ENCODE results near the gene ITGA4.

Gene ITGA4

GRCh38 chr2:181517685-181518301 is 60.6 kb downstream of the ITGA4 start:
- DNase-seq, result no peak

- no peak for DNase-seq
Measured at GRCh38 chr2:181520253-181520652, 63.1 kb downstream of the ITGA4 start.

- no peak for DNase-seq
Measured at GRCh38 chr2:181523756-181524155, 66.6 kb downstream of the ITGA4 start.

GRCh38 chr2:181526014-181526413 is 68.8 kb downstream of the ITGA4 start:
- DNase-seq, result no peak

- DNase-seq, result no peak
Measured at GRCh38 chr2:181527058-181527457, 69.9 kb downstream of the ITGA4 start.

GRCh38 chr2:181528441-181528840 is 71.3 kb downstream of the ITGA4 start:
- DNase-seq, result no peak

GRCh38 chr2:181536730-181537129 is 79.5 kb downstream of the ITGA4 start:
- no peak for DNase-seq

- no peak for DNase-seq
Measured at GRCh38 chr2:181540421-181540820, 83.2 kb downstream of the ITGA4 start.

GRCh38 chr2:181542170-181542569 is 85.0 kb downstream of the ITGA4 start:
- no peak for DNase-seq

GRCh38 chr2:181546086-181546485 is 88.9 kb downstream of the ITGA4 start:
- DNase-seq, result no peak

GRCh38 chr2:181552808-181553207 is 95.6 kb downstream of the ITGA4 start:
- DNase-seq, result no peak

- no peak for DNase-seq
Measured at GRCh38 chr2:181553244-181553643, 96.1 kb downstream of the ITGA4 start.

GRCh38 chr2:181554061-181554830 is 97.1 kb downstream of the ITGA4 start:
- DNase-seq, result no peak

GRCh38 chr2:181558371-181558770 is 101.2 kb downstream of the ITGA4 start:
- DNase-seq, result no peak

- no peak for DNase-seq
Measured at GRCh38 chr2:181563101-181563692, 106.0 kb downstream of the ITGA4 start.

GRCh38 chr2:181566334-181567032 is 109.3 kb downstream of the ITGA4 start:
- DNase-seq, result no peak

- no peak for DNase-seq
Measured at GRCh38 chr2:181570059-181570458, 112.9 kb downstream of the ITGA4 start.

- DNase-seq, result no peak
Measured at GRCh38 chr2:181570833-181571661, 113.9 kb downstream of the ITGA4 start.

GRCh38 chr2:181573140-181573736 is 116.1 kb downstream of the ITGA4 start:
- DNase-seq, result peak; percentile 38

- DNase-seq, result no peak
Measured at GRCh38 chr2:181574321-181574720, 117.1 kb downstream of the ITGA4 start.

GRCh38 chr2:181575024-181575649 is 118.0 kb downstream of the ITGA4 start:
- no peak for DNase-seq

- DNase-seq, result peak; percentile 93
Measured at GRCh38 chr2:181575650-181576025, 118.5 kb downstream of the ITGA4 start.
